ENCODE data around the gene SLC15A5.

DNA sequence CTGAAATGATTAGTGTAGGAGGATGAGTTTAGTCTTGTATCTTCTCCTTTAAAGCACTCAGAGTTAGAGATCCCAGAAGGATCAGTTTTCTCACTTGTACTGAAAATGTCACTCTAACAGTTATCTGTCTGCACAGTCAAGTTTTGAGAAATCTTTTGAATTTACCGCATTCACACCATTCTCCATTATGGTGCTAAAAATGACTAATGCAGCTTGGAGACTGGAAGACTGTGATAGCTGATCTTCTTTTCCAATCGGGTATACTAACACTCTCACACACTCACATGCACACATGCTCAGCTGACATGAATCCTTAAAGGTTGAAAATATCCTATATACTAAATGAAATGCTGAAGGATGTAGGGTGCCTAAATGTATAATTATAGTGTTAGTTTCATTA, 65.8 kb downstream of the SLC15A5 start:
- TF ChIP-seq POLR2AphosphoS5 (IDR thresholded peaks at IDR 0.05; ENCODE audit: borderline replicate concordance, low read depth, low read length), result no peak
- no peak for TF ChIP-seq EZH2 (IDR thresholded peaks at IDR 0.05)
- no peak for TF ChIP-seq FOXP2 (optimal IDR thresholded peaks at IDR 0.05; ENCODE audit: control extremely low read depth, extremely low read length, insufficient read depth)
